ENCODE data around the gene LIPK.
"Not testable (repeated sequence)": the region's sequence is repeated elsewhere in the genome, so short reads cannot be mapped to it uniquely, and the experiment has no call there.

The LIPK gene, protein sequence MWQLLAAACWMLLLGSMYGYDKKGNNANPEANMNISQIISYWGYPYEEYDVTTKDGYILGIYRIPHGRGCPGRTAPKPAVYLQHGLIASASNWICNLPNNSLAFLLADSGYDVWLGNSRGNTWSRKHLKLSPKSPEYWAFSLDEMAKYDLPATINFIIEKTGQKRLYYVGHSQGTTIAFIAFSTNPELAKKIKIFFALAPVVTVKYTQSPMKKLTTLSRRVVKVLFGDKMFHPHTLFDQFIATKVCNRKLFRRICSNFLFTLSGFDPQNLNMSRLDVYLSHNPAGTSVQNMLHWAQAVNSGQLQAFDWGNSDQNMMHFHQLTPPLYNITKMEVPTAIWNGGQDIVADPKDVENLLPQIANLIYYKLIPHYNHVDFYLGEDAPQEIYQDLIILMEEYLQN

DNA sequence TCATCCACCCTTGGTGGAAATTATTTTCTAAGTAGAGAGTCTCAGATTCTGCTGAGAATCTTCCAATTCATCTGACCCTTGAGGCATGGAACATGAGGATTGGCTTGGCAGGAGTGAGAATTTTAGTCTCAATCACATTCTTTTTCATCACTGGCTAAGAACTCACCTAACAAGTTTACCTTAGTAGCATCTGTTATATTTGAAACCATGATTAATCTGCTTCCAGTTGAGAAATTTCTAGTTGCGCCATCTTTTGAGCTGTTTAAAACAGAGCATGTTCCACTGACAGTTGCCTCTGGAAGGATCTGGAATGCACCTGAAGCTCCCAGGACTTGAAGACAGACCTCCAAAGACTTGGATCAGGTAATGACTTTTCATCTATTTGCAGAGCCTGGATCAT, at the start of gene LIPK:
LIPK (plus strand) TSS at position 292 of the 400 bp plus-strand sequence. CDS start 18,295 bp downstream, outside the sequence.
- Mint-ChIP-seq H3K27ac (no peak within 1 kb of the TSS), H3K36me3 (ENCODE audit: low read depth) (no peaks in the 10 kb centered on the region), H3K4me3 (no peak within 1 kb of the TSS), H3K4me1 (ENCODE audit: low read depth) (peaks cover 31% of the 10 kb centered on the region), H3K27me3 (peaks cover 4% of the 10 kb centered on the region), H3K9me3 (no peaks in the 10 kb centered on the region)
- no peak for DNase-seq

DNA sequence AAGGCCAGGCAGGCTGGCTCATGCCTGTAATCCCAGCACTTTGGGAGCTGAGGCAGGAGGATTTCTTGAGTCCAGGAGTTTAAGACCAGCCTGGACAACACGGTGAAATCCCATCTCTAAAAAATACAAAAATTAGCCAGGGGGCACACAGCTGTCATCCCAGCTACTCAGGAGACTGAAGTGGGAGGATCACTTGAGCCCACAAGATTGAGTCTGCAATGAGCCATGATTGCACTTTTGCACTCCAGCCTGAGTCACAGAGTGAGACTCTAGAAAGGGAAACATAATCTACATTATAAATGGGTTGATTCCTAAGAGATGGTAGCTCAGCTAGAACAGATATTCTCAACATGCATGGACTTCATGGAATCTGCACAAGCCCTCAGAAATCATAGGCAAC, 48.1 kb upstream of the LIPK start:
- Mint-ChIP-seq H3K36me3 (ENCODE audit: low read depth) (no peaks in the 10 kb centered on the region), H3K9me3 (no peaks in the 10 kb centered on the region), H3K27me3 (peaks cover 13% of the 10 kb centered on the region), H3K4me1 (ENCODE audit: low read depth) (no peaks in the 10 kb centered on the region), H3K27ac (no peak overlapping the region), H3K4me3 (no peak overlapping the region)
- DNase-seq: no peak

DNA sequence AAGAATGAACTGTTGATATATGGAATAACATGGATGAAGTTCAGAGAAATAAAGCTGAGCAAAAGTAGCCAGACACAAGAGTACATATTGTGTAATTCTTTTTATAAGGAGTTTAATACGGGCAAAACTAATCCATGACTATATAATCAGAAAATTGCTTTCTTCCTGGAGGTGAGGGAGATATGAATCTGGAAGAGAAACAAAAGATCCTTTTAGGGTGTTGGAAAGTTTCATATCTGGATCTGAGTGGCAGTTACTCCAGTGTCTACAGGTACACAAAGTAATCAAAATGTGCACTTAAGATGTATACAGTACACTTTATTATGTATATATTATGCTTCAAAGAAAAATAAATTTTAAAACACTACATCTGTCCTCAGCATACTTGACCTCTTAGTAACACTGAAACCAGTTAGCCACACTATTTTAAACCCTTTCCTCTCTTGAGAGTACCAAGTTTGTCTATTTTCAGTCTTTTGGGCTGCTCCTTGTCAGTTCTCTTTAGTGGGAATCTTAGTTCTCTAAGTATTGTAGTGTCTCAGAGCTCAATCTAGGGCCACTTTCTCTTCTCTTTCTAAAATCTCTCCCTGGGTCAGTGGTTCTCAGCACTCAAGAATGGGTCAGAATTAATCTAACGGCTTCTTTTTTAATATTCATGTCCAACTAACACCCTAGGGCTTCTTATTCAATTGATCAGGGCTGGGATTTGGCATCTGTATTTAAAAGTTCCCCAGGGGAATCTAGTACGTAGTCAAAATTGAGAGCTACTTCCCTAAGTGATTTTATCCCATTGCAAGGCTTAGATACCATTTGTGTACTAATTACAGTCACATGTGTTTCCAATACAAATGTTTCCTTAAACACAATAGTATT, 46.1 kb upstream of the LIPK start:
- H3K36me3 Mint-ChIP-seq (ENCODE audit: low read depth): no peaks in the 10 kb centered on the region
- no peaks in the 10 kb centered on the region for H3K9me3 Mint-ChIP-seq
- H3K4me3 Mint-ChIP-seq: no peak overlapping the region
- H3K4me1 Mint-ChIP-seq (ENCODE audit: low read depth): no peaks in the 10 kb centered on the region
- peaks cover 18% of the 10 kb centered on the region for H3K27me3 Mint-ChIP-seq
- no peak for DNase-seq
- H3K27ac Mint-ChIP-seq: no peak overlapping the region

DNA sequence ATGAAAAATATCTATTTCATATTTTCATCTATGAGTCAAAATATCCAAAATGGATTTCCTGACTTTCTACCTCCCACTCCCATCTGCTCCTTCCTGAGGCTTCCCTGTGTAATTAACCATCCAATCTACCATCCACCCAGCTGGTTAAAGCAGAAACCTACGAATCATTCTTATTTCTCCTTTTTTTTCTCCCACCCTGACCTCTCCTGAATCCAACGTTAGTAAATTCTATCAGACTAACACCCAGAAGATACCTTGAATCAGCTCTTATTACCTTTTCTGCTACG, 45.5 kb upstream of the LIPK start:
- Mint-ChIP-seq H3K4me3 (no peak overlapping the region), H3K27me3 (peaks cover 17% of the 10 kb centered on the region), H3K27ac (no peak overlapping the region), H3K36me3 (ENCODE audit: low read depth) (no peaks in the 10 kb centered on the region), H3K9me3 (no peaks in the 10 kb centered on the region), H3K4me1 (ENCODE audit: low read depth) (no peaks in the 10 kb centered on the region)
- DNase-seq: no peak

- H3K27ac Mint-ChIP-seq: no peak overlapping the region
- H3K4me3 Mint-ChIP-seq: no peak overlapping the region
- no peaks in the 10 kb centered on the region for H3K9me3 Mint-ChIP-seq
- no peaks in the 10 kb centered on the region for H3K36me3 Mint-ChIP-seq (ENCODE audit: low read depth)
- peaks cover 15% of the 10 kb centered on the region for H3K27me3 Mint-ChIP-seq
- no peak for DNase-seq
- H3K4me1 Mint-ChIP-seq (ENCODE audit: low read depth): no peaks in the 10 kb centered on the region
Measured at GRCh38 chr10:88661018-88661417, 45.0 kb upstream of the LIPK start.

DNA sequence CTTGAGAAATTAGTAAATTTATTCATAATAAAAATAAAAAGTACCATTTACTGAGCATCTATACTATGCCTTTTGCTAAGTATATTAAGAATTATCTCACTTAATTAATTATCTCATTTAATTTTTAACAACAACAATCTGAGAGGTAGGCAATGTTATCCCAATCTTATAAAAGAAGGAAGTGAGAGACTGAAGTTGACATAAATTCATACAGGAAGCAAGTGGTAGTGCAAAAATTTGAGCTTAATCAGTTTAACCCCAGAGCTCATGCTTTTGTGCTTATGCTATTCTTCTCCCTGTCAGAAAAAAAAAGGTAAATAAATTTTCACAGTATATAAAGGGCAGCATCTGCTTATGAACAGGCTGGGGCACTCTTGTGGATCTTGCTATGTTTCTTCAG, 44.5 kb upstream of the LIPK start:
- no peaks in the 10 kb centered on the region for H3K36me3 Mint-ChIP-seq (ENCODE audit: low read depth)
- no peaks in the 10 kb centered on the region for H3K9me3 Mint-ChIP-seq
- no peak overlapping the region for H3K27ac Mint-ChIP-seq
- no peak for DNase-seq
- peaks cover 15% of the 10 kb centered on the region for H3K27me3 Mint-ChIP-seq
- H3K4me3 Mint-ChIP-seq: no peak overlapping the region
- H3K4me1 Mint-ChIP-seq (ENCODE audit: low read depth): no peaks in the 10 kb centered on the region

DNA sequence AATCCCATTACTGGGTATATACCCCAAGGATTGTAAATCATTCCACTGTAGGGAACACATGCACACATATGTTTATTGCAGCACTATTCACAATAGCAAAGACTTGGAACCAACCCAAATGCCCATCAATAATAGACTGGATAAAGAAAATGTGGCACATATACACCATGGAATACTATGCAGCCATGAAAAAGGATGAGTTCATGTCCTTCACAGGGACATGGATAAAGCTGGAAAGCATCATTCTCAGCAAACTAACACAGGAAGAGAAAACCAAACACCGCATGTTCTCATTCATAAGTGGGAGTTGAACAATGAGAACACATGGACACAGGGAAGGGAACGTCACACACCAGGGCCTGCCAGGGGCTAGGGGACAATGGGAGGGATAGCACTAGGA, 42.9 kb upstream of the LIPK start:
- not testable (repeated sequence) for DNase-seq; H3K27ac Mint-ChIP-seq; H3K4me3 Mint-ChIP-seq; H3K36me3 Mint-ChIP-seq (ENCODE audit: low read depth); H3K4me1 Mint-ChIP-seq (ENCODE audit: low read depth); H3K9me3 Mint-ChIP-seq
- peaks cover 15% of the 10 kb centered on the region for H3K27me3 Mint-ChIP-seq

- H3K27me3 Mint-ChIP-seq: peaks cover 19% of the 10 kb centered on the region
- no peak for DNase-seq
- peaks cover 3% of the 10 kb centered on the region for H3K4me1 Mint-ChIP-seq (ENCODE audit: low read depth)
- no peak within 1 kb of the TSS for H3K27ac Mint-ChIP-seq
- no peaks in the 10 kb centered on the region for H3K36me3 Mint-ChIP-seq (ENCODE audit: low read depth)
- no peaks in the 10 kb centered on the region for H3K9me3 Mint-ChIP-seq
- H3K4me3 Mint-ChIP-seq: no peak within 1 kb of the TSS
Measured at GRCh38 chr10:88664142-88664541, 41.9 kb upstream of the LIPK start, which contains the start of gene LIPF. Gene LIPF (plus strand): TSS chr10:88664442. CDS start chr10:88667298, 2,856 bp downstream.

GRCh38 chr10:88668465-88668864, 37.6 kb upstream of the LIPK start:
- Mint-ChIP-seq H3K27me3 (peaks cover 10% of the 10 kb centered on the region), H3K9me3 (no peaks in the 10 kb centered on the region), H3K4me3 (no peak overlapping the region), H3K4me1 (ENCODE audit: low read depth) (peaks cover 27% of the 10 kb centered on the region), H3K36me3 (ENCODE audit: low read depth) (no peaks in the 10 kb centered on the region), H3K27ac (no peak overlapping the region)
- DNase-seq: no peak

- no peak for DNase-seq
- no peaks in the 10 kb centered on the region for H3K9me3 Mint-ChIP-seq
- H3K27me3 Mint-ChIP-seq: peaks cover 13% of the 10 kb centered on the region
- H3K4me1 Mint-ChIP-seq (ENCODE audit: low read depth): peaks cover 27% of the 10 kb centered on the region
- no peak overlapping the region for H3K4me3 Mint-ChIP-seq
- no peaks in the 10 kb centered on the region for H3K36me3 Mint-ChIP-seq (ENCODE audit: low read depth)
- peak overlapping the region; percentile 63 for H3K27ac Mint-ChIP-seq
Measured at GRCh38 chr10:88670497-88670896, 35.6 kb upstream of the LIPK start.

GRCh38 chr10:88672041-88672440, 34.0 kb upstream of the LIPK start:
- Mint-ChIP-seq H3K4me3 (no peak overlapping the region), H3K9me3 (no peaks in the 10 kb centered on the region), H3K4me1 (ENCODE audit: low read depth) (peaks cover 27% of the 10 kb centered on the region), H3K27ac (no peak overlapping the region), H3K27me3 (peaks cover 13% of the 10 kb centered on the region), H3K36me3 (ENCODE audit: low read depth) (no peaks in the 10 kb centered on the region)
- no peak for DNase-seq

DNA sequence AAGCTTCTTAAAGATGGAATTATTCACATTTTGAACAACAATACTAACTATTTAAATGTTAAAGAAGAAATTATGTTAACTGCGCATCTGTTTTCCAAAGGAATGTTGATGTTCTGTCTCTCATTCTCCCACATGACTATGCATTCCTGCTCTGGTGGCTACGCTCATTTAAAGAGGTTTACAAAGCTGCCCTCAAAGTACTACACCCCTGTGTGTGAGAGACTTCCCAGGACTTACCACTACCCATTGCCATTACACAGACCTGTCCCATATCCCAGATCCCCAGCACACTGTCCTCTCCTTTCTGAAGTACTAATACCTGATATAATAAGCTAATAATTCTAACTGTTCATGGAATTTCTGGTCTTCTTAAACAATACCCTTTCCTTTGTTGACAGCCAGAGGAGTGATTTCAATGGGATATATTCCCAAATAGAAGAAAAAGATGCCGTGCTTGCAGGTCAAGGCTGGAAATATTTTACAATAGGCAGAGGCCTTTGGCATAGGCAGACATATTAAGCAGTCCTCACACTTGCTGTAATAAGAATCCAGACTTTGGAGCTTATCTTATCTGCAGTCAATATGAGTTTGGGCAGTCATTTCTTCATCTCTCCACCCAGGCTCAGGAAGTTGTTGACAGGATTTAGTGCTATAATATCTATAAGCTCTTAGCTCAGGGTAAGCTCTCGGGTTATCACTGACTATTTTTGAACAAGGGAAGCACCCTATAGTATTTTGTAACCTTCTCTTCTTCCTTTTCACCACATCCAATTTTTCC, 29.6 kb upstream of the LIPK start:
- Mint-ChIP-seq H3K36me3 (ENCODE audit: low read depth) (no peaks in the 10 kb centered on the region), H3K27me3 (peaks cover 8% of the 10 kb centered on the region), H3K4me3 (no peak overlapping the region), H3K9me3 (no peaks in the 10 kb centered on the region), H3K4me1 (ENCODE audit: low read depth) (peaks cover 7% of the 10 kb centered on the region), H3K27ac (no peak overlapping the region)
- DNase-seq: no peak

GRCh38 chr10:88680958-88681357, 25.1 kb upstream of the LIPK start:
- Mint-ChIP-seq H3K9me3 (no peaks in the 10 kb centered on the region), H3K27ac (no peak overlapping the region), H3K4me1 (ENCODE audit: low read depth) (no peaks in the 10 kb centered on the region), H3K27me3 (peaks cover 9% of the 10 kb centered on the region), H3K36me3 (ENCODE audit: low read depth) (no peaks in the 10 kb centered on the region), H3K4me3 (no peak overlapping the region)
- no peak for DNase-seq

DNA sequence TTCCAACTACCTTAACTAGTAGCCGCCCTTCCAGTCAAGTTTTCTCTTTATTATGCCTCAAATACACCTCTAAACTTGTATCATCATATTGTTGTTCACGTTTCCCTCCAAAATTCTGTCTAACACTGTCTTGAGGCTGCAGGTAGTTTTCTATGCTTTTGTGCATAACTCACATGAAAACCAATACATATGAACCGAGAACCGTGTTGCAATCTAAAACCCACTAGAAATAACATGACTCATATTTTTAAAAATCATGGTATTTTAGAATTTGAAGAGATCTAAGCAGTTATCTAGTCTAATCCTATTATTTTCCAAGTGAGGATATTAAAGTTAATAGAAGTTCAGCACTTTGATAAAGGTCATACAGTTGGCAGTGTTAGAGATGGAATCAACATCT, 23.6 kb upstream of the LIPK start:
- H3K27me3 Mint-ChIP-seq: peaks cover 9% of the 10 kb centered on the region
- H3K9me3 Mint-ChIP-seq: no peaks in the 10 kb centered on the region
- H3K4me1 Mint-ChIP-seq (ENCODE audit: low read depth): no peaks in the 10 kb centered on the region
- DNase-seq: no peak
- no peak overlapping the region for H3K4me3 Mint-ChIP-seq
- no peak overlapping the region for H3K27ac Mint-ChIP-seq
- H3K36me3 Mint-ChIP-seq (ENCODE audit: low read depth): no peaks in the 10 kb centered on the region
